ENCODE results near the gene VWA8. TPM values are rescaled to one million over a fixed set of nuclear protein-coding genes. Genes with fewer than 3 reads are reported as not detected.
"Not testable (repeated sequence)": the region's sequence is repeated elsewhere in the genome, so short reads cannot be mapped to it uniquely, and the experiment has no call there.

Gene VWA8
- polyA plus RNA-seq, 3 donors, result 19.5 to 21.6 (median 20.2) TPM

DNA sequence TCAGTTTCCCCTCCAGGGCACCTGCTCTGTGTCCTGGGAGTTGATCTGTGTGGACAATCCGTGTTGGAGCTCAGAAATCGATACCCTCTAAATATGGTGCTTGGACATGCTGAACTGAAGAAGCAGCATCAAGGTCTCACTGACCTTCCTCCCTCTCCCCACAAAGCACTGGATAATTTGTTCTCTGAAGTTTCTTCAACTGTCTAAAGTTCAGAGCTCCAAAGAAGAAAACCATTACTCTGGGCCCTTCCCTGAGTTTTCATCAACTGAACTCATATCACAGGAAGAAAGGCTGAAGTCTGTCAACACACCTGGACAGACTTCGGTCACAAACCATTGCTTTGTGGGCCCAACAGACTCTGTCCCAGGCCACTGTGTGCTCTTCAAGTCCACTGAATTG lies 371.5 kb downstream of the VWA8 start:
- DNase-seq (ENCODE audit: extremely low read depth in 1 of 11, low read depth in 9 of 11, low spot score in 4 of 11), result no peak

DNA sequence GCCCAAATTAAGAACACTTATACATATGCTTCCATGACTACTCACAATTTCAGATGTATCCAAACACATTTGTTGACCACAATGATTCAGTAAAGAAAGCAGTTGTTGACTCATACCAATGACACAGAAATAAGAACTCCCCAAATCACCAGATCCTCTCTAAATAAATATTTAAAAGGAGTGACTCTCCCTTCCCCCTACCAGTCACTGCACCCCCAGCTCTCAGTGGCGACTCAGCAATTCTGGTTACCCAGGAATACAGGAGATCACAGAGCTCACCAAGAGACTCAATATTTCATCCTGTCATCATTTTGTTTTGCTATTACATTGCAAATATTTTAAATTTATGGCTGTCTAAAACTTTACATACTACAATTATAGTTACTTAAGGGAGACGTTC lies 372.0 kb downstream of the VWA8 start:
- DNase-seq (ENCODE audit: extremely low read depth in 1 of 11, low read depth in 9 of 11, low spot score in 4 of 11), result no peak

DNA sequence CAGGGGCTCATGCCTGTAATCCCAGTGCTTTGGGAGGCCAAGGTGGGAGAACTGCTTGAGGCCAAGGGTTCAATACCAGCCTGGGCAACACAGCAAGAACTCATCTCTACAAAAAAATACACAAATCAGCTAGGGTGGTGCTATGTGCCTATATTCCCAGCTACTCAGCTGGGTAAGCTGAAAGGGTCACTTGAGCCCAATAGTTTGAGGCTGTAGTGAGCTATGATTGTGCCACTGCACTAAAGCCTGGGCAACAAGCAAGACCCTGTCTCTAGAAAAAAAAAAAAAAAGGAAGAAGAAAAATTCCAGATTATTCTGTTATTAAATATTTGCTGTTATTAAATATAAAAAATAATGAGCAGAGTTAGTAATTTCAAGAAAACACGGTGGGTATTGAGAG lies 372.5 kb downstream of the VWA8 start:
- DNase-seq (ENCODE audit: extremely low read depth in 1 of 11, low read depth in 9 of 11, low spot score in 4 of 11), result no peak

DNA sequence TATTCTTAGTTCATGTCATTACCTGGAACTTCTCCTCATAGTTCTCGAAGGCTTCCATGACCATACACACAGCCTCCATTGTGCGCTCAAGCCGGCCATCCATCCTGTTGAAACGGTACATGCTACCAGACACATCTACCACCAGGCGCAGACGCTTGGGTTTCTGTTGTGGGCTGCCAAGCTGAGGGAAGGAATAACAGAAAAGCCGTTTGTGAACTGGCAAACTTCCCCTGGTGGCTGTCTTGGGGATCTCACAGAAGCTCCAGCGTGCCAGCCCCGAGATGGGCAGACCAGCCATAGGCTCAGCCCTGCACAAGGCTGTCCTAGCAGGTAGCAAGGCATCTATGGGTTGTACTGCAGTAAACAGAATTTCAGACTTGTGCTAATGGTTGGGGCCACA lies 373.4 kb downstream of the VWA8 start:
- DNase-seq (ENCODE audit: extremely low read depth in 1 of 11, low read depth in 9 of 11, low spot score in 4 of 11), result no peak

DNA sequence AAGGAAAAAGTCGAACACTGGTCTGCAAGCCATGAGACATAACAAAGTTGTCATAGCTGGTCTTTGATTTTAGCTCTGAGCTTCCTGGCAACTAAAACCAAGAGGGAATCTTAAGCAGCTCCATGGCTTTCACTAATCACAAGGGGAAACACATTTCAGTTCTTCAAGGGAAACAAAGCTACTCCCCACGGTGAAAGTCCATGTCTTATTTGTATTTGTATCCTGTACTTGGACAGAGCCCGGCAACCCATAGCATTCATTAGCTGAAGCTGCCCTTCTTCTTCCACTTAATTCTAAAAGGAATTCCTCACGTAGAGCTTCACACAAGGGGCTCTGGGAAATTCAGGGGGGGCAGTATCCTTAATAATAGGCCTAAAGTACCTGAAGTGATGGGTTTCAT lies 374.7 kb downstream of the VWA8 start:
- no peak for DNase-seq (ENCODE audit: extremely low read depth in 1 of 11, low read depth in 9 of 11, low spot score in 4 of 11)

DNA sequence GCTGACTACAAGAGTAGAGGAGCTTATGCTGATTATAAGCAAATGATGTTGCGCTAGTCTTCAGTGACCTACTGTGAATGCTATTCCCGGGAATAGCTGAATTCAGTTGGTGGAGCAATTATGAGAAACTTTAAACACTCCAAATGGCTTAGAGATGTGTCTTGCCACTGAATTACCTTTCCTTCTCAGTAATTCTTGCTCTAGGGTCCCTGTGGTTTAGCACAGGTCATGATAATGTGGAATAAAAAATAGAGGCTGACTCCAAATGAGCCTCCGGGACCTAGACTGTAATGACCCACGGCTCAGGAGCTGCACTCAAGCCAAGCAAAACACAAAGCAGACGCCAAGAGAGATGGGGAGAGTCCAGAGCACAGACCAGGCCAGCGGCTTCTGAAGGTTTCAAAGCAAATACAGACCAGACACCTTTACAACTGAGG lies 378.9 kb downstream of the VWA8 start:
- DNase-seq (ENCODE audit: extremely low read depth in 1 of 11, low read depth in 9 of 11, low spot score in 4 of 11), result no peak

DNA sequence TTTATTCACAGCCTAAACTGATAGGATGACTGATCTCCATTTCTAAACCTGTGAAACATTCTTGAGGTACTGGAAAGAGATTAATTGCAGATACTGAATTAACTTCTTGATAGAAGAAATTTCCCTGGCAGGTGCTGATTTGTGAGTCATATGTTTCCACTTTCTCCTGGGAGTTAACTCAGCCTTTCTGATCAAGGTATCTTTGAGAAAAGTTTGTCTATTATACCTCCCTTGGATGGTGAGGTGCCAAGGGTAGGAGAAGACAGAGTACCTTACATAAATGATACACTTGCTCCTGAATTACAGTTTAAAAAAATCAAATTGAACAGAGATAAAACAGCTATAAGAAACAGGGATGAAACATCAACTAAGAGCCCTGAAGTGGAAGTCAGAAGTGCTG lies 380.6 kb downstream of the VWA8 start:
- DNase-seq (ENCODE audit: extremely low read depth in 1 of 11, low read depth in 9 of 11, low spot score in 4 of 11), result no peak

DNA sequence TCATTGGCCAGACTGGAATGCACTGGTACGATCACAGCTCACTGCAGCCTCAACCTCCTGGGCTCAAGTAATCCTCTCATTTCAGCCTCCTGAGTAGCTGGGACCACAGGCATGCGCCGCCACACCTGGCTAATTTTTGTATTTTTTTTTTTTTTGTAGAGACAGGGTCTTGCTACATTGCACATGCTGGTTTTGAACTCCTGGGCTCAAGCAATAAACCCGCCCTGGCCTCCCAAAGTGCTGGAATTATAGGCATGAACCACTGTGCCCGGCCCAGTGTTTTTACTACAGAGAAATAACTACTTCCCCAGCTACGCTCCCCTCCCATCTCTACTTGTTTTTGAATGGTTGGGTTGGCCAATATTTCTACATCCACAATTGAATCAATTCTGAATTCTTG lies 381.0 kb downstream of the VWA8 start:
- no peak for DNase-seq (ENCODE audit: extremely low read depth in 1 of 11, low read depth in 9 of 11, low spot score in 4 of 11)

DNA sequence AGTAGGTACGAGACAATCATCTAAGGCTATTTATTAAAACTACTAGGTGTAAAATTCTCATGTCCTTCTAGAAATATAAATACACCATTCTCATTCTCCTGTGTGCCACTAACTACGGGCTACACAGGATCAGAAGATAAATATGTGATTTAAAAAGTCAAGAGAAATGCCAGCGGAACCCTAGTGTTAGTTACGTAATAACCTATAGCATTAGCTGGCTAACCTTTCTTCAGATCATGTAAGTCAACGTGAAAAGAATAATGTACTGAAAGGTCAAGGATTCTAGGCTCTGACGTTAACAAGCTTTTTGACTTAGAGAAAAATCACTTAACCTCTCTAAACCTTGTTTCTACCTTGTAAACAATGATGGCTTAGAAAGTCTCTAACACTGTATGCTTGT lies 381.7 kb downstream of the VWA8 start:
- no peak for DNase-seq (ENCODE audit: extremely low read depth in 1 of 11, low read depth in 9 of 11, low spot score in 4 of 11)

DNA sequence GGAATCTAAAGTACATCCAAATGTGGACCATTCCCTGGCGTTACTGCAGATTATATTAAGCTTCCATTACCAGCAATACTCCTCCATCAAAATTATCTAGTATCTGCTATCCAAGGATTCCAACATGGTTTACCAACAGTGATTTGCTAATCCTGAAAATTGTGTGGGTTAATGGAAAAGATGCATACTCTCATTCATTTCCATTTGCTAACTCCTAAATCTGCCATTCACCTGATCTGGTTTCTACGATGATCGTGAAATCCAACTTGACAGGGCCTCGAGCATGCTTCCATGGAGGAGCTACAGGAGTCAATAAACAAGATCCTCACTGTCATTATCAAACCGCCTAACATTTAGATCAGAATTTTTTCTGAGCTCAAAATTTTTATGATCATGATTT lies 382.5 kb downstream of the VWA8 start:
- no peak for DNase-seq (ENCODE audit: extremely low read depth in 1 of 11, low read depth in 9 of 11, low spot score in 4 of 11)

DNA sequence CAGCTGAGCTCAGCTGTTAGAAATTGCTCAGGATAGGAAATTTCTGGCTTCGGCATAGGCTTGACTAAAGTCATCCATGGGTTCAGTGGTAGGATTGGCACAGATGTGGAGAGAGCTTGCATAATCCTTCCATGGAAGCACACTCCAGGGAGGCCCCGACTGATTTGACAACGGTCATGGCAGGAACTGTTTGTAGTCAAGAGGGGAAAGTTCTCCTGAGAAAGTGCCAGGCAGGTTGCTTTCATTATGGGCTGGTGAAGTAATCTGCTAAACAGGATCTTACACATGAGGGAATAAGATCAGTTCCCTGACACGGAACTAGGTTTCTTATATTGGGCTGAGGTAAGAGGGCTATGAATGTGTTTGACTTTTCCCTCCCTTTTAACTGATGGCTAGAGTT lies 383.5 kb downstream of the VWA8 start:
- no peak for DNase-seq (ENCODE audit: extremely low read depth in 1 of 11, low read depth in 9 of 11, low spot score in 4 of 11)

DNA sequence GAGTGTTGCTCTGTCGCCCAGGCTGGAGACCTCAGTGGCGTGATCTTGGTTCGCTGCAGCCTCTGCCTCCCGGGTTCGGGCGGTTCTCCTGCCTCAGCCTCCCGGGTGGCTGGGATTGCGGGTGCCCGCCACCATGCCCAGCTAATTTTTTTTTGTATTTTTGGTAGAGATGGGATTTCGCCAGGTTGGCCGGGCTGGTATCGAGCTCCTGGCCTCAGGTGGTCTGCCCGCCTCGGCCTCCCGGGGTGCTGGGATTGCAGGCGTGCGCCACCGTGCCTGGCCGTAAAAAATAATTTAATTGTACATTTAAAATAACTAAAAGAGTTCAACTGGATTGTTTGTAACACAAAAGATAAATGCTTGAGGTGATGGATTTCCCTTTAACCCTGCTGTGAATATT lies 387.3 kb downstream of the VWA8 start:
- DNase-seq (ENCODE audit: extremely low read depth in 1 of 11, low read depth in 9 of 11, low spot score in 4 of 11), result not testable (repeated sequence)

DNA sequence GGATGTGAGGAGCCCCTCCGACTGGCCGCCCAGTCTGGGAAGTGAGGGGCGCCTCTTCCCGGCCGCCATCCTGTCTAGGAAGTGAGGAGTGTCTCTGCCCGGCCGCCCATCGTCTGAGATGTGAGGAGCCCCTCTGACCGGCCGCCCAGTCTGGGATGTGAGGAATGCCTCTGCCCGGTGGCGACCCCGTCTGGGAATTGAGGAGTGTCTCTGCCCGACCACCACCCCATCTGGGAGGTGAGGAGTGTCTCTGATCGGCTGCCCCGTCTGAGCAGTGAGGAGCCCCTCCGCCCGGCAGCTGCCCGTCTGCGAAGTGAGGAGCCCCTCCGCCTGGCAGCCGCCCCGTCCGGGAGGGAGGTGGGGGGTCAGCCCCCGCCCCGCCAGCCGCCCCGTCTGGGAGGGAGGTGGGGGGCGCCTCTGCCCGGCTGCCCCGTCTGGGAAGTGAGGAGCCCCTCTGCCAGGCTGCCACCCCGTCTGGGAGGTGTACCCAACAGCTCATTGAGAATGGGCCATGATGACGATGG lies 389.0 kb downstream of the VWA8 start:
- not testable (repeated sequence) for DNase-seq (ENCODE audit: extremely low read depth in 1 of 11, low read depth in 9 of 11, low spot score in 4 of 11)

DNA sequence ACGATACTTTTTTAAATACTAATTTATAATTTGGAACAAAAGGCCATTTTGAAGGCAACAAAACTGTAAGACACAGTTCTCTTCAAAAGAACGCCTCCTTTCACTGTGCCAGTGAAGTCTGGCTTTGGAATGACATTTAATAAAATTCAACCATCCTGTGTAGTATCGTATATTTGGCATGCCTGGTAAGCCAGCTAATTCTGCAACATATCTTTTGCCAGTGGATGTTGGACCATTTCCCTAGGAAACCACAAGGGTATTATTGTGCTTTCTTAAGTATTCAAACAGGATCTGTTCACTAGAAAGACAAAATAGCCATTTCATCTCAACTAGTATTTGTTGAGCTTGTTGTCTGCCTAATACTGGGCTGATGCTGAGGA lies 391.9 kb downstream of the VWA8 start:
- no peak for DNase-seq (ENCODE audit: extremely low read depth in 1 of 11, low read depth in 9 of 11, low spot score in 4 of 11)

DNA sequence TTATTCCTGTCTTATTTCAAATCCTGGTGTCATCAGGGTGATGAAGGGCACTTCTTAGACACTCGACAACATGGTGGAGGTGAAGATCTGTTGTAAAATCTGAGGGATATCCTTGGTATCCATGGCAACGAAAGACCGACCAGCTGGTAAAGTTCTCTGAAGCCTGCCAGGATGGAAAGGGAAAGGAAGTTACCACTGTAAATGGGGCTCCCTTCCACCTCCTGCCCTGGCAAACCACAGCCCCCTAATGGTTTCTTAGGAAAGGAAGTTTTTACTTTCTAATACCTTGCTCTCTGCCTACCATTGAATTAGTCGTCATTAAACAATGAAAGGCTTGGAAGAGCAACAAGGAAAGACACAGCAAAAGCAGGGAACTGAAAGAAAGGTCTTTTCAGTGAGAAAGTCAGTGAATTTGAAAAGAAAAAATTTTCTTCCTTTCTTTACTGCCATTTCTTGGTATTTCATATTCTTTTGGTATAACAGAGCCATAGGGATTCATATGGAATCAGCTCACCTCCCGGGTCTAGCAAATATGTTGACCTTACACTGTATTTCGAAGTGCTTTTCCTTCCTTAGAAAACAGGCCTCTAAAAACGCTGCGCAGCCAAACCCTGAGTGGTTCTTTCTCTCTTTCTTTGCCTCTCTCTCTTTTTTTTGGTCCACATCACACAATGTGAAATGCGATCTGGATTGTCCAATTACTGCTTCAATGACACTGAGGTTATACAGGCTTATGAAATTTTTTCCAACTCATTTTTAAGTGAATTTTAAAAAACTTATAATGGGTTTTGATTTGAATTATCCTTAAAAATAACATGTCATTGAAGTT lies 392.6 kb downstream of the VWA8 start:
- DNase-seq (ENCODE audit: extremely low read depth in 1 of 11, low read depth in 9 of 11, low spot score in 4 of 11), result no peak

DNA sequence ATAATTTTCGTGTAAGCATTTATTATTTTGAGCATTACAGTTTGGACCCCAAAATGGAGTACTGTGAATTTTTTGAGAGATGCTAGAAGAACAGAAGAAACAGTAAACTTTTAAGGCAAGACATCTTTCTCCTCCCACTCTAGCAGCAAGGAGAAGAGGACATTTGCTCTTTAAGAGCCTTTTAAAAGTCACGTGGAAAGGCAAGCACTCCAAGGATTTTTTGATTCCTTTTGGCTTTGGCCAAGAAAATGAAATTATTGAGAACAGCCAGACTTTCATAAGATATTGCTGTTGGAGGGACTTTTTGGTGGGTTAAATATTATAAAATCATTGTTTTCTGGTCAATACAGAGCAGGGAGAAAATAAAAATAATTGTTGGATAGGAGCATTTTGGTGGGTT lies 393.5 kb downstream of the VWA8 start:
- no peak for DNase-seq (ENCODE audit: extremely low read depth in 1 of 11, low read depth in 9 of 11, low spot score in 4 of 11)

DNA sequence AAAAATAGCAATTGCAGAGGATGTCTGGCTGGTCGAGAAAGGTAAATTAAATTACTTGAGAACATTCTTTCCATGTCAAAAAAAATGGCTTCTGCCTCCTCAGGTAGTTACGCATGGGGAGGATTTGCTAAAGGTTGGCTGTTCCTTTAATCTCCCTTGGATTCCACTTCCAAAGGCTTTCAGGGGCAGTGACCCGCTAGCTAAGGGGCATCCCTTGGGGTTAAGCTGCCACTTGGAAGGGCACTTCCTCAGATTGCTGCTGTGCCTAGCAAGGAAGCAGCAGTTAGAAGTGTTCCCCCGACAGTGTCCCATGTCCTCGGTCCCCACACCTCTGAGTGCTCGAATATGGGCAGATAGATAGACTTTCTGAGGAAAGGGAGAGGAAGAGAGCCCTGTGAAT lies 395.1 kb downstream of the VWA8 start:
- no peak for DNase-seq (ENCODE audit: extremely low read depth in 1 of 11, low read depth in 9 of 11, low spot score in 4 of 11)

DNA sequence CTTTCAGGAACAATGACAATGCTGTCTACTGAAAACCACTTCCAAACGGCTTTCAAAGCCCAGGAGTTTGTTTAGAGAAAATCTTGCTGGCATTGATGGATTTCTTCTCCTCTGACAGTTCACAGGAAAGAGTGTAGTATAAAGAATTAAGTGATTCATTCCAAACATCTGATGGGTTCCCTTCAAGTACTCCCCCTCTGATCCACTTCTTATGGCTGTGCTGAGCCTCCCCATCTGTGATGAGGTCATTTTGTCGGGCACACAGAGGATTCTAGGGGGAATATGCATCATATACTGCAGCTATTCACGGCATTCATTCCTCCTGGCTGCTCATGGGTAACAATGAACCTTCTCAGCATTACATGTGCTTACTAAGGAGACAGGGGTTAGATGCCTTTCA lies 395.7 kb downstream of the VWA8 start:
- DNase-seq (ENCODE audit: extremely low read depth in 1 of 11, low read depth in 9 of 11, low spot score in 4 of 11), result peak in 6 of 11 donors; percentile 29 to 57 (median 41)

DNA sequence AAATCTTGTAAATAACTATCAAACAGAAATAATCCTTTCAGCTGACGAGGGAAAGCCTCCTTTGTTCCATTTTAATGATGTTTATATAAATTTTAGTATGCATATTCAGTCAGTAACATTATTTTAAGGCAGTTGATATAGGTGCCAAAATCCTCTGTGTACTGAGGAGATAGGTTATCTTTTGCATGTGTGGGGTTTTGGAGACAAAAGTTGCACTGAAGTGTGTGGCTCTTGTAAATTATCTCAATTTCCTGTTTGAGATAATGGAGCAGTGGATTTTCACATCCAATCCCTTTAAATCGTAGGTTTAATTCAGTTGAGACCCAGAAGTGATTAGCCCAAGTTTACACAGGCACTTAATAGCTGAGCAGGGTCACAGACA lies 396.9 kb downstream of the VWA8 start:
- no peak for DNase-seq (ENCODE audit: extremely low read depth in 1 of 11, low read depth in 9 of 11, low spot score in 4 of 11)

DNA sequence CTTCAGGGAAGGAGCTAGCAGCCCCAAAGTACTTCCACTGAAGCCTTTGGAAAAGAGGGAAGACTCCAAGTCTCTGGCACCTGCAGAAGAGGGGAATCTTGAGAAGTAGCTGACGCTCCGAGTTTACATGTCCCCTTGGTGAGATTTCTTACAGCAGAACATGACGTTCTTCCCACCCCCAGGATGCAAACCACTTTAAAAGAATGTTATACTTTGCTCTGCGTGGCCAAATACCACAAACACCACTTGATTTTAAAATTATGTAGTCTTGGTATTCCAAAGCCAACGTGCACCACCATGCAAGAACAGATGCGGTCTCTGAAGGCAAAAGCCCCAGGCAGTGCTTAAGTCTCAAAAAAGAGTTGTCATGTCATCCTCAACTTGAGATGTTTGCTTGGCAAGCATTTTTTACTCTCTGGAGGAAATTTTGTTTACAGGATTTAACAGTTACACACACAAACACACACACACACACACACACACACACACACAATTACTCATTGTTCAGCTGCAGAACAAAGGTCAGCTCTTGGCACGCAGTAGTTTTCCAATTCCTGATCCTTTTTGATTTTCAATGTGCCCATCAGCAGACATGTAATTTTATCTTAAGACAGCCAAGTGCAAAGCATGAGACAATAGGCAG lies 397.4 kb downstream of the VWA8 start:
- DNase-seq (ENCODE audit: extremely low read depth in 1 of 11, low read depth in 9 of 11, low spot score in 4 of 11), result no peak

All from renal cortex interstitium (tissue), 11 donors.